ENCODE results near the gene ABCA2. TPM values are rescaled to one million over a fixed set of nuclear protein-coding genes. Genes with fewer than 3 reads are reported as not detected.
"Not testable (repeated sequence)": the region's sequence is repeated elsewhere in the genome, so short reads cannot be mapped to it uniquely, and the experiment has no call there.

ABCA2 gene
- total RNA-seq, 1 donor from 2014 or later = 45.0 TPM

- DNase-seq = no peak
- Histone ChIP-seq H3K27me3 (ENCODE audit: low read depth) (no peaks in the 10 kb centered on the region), H3K4me3 (no peak overlapping the region), H3K36me3 (peaks cover 19% of the 10 kb centered on the region), H3K27ac (no peak overlapping the region), H3K4me1 (peaks cover 37% of the 10 kb centered on the region), H3K9me3 (no peaks in the 10 kb centered on the region)
- TF ChIP-seq, protein P1, sequence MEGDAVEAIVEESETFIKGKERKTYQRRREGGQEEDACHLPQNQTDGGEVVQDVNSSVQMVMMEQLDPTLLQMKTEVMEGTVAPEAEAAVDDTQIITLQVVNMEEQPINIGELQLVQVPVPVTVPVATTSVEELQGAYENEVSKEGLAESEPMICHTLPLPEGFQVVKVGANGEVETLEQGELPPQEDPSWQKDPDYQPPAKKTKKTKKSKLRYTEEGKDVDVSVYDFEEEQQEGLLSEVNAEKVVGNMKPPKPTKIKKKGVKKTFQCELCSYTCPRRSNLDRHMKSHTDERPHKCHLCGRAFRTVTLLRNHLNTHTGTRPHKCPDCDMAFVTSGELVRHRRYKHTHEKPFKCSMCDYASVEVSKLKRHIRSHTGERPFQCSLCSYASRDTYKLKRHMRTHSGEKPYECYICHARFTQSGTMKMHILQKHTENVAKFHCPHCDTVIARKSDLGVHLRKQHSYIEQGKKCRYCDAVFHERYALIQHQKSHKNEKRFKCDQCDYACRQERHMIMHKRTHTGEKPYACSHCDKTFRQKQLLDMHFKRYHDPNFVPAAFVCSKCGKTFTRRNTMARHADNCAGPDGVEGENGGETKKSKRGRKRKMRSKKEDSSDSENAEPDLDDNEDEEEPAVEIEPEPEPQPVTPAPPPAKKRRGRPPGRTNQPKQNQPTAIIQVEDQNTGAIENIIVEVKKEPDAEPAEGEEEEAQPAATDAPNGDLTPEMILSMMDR (IDR thresholded peaks at IDR 0.05) = no peak
- ATAC-seq = no peak
- intact Hi-C loops (cut with DNase I) = no loop called here
Measured at GRCh38 chr9:137035937-137036336, 7.9 kb upstream of the ABCA2 start.

DNA sequence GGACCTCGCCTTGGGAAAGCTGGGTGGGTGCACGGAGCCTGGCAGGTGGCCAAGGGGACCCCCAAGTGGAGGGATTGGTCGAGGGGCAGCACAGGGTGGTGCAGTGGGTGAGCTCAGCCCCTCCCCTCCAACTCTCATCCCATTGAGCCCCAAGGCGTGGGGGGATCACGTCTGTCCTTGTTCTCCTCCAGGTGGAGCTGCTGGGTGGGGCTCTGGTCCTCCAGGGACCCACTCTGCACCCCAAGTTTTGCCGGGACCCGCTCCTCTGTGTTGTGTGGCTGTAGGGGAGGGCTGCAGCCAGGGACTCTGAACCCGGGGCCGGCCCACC is 7.4 kb upstream of the ABCA2 start:
- intact Hi-C loops (cut with DNase I) = no loop called here

GRCh38 chr9:137034709-137035506 is 6.9 kb upstream of the ABCA2 start:
- intact Hi-C loops (cut with DNase I) = no loop called here
- TF ChIP-seq, protein P1 (IDR thresholded peaks at IDR 0.05) = peak; percentile 94
- Histone ChIP-seq H3K9me3 (no peaks in the 10 kb centered on the region), H3K4me3 (peak overlapping the region; percentile 12), H3K36me3 (peaks cover 18% of the 10 kb centered on the region), H3K4me1 (peaks cover 43% of the 10 kb centered on the region), H3K27ac (peak overlapping the region; percentile 58), H3K27me3 (ENCODE audit: low read depth) (no peaks in the 10 kb centered on the region)
- DNase-seq (peak; percentile 89), ATAC-seq (peak; percentile 81 to 88)

More for the DNA sequence above, 7.4 kb upstream of the ABCA2 start:
- ATAC-seq (peak in 1 of 2 donors; percentile 0), DNase-seq (no peak)
- Histone ChIP-seq H3K36me3 (peaks cover 19% of the 10 kb centered on the region), H3K9me3 (no peaks in the 10 kb centered on the region), H3K4me1 (peaks cover 38% of the 10 kb centered on the region), H3K4me3 (no peak overlapping the region), H3K27ac (no peak overlapping the region), H3K27me3 (ENCODE audit: low read depth) (no peaks in the 10 kb centered on the region)
- TF ChIP-seq, protein P1 (IDR thresholded peaks at IDR 0.05) = peak; percentile 2

DNA sequence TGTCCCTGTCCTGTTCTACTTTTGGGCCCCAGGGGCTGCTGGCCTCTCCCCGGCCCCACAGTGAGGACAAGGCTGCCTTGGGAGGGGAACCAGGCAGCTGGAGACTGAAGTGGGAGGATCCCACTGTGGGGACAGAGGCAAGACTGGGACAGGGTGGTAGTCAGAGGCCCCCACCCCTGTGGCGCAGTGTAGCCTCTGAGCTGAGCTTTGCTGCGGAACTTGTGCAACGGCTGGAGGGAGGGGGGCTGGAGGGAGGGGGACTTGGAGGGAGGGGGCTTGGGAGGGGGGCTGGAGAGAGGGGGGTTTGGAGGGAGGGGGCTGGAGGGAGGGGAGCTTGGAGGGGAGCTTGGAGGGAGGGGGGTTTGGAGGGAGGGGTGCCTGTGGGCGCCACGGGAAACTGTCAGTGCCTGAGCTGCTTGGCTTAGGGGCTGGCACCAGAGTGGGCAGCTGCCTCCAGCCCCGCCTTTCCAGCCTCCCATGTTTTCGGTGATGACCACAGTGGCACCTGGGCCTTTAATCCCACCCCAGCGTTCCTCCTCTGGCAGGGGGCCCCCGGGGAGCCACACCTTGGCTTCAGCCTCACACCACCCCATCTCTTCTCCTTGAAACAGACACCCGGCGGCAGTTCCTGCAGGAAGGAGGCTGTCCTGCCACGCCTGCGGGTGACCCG is 6.1 kb upstream of the ABCA2 start:
- peaks cover 11% of the 10 kb centered on the region for H3K36me3 ChIP-seq
- no peak for DNase-seq
- no peaks in the 10 kb centered on the region for H3K9me3 ChIP-seq
- peak overlapping the region; percentile 58 for H3K27ac ChIP-seq
- no peak for ATAC-seq
- peak overlapping the region; percentile 39 for H3K4me3 ChIP-seq
- peaks cover 50% of the 10 kb centered on the region for H3K4me1 ChIP-seq
- TF ChIP-seq, protein P1 (IDR thresholded peaks at IDR 0.05) = no peak
- no peaks in the 10 kb centered on the region for H3K27me3 ChIP-seq (ENCODE audit: low read depth)
- intact Hi-C loops (cut with DNase I) = no loop called here

DNA sequence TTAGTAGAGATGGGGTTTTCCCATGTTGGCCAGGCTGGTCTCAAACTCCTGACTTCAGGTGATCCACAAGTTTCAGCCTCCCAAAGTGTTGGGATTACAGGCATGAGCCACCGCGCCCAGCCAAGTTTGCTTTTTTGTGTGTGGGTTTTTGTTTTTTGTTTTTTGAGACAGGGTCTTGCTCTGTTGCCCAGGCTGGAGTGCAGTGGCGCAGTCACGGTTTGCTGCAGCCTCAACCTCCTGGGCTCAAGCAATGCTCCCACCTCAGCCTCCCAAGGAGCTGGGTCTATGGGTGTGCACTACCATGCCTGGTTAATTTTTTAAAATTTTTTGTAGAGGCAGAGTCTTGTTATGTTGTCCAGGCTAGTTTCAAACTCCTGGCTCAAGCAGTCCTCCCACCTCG is 5.4 kb upstream of the ABCA2 start:
- H3K4me1 ChIP-seq = peaks cover 57% of the 10 kb centered on the region
- H3K36me3 ChIP-seq; H3K9me3 ChIP-seq; H3K27me3 ChIP-seq (ENCODE audit: low read depth); ATAC-seq; DNase-seq; H3K27ac ChIP-seq; intact Hi-C loops (cut with DNase I): not testable (repeated sequence)
- H3K4me3 ChIP-seq = peak overlapping the region; percentile 39

DNA sequence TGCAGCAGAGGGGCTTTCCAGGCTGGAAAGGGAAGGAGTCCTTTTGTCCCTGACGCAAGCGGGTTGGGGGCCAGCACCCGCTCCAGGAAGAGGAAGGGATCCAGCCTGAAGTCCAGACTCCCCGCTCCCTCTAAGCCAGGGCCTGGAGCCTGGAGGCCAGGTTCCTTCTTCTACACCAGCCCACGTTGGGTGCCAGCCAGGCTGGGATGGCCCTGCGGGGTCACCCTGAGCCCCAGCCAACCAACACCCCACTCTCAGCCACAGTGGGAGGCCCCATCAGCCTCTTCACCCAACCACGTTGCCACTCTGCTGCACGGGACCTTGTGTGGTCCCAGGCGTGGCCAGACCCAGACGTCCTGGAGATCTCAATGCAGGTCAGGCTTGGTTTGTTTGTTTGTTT is 4.8 kb upstream of the ABCA2 start:
- TF ChIP-seq, protein P1 (IDR thresholded peaks at IDR 0.05) = no peak
- Histone ChIP-seq H3K4me3 (peak overlapping the region; percentile 39), H3K27ac (peak overlapping the region; percentile 46), H3K36me3 (no peaks in the 10 kb centered on the region), H3K27me3 (ENCODE audit: low read depth) (no peaks in the 10 kb centered on the region), H3K4me1 (peaks cover 59% of the 10 kb centered on the region), H3K9me3 (no peaks in the 10 kb centered on the region)
- intact Hi-C loops (cut with DNase I) = no loop called here
- DNase-seq = peak; percentile 80
- peak in 1 of 2 donors; percentile 48 for ATAC-seq

All from lower lobe of right lung (tissue), 2 donors.